ENCODE data around the gene CX3CR1.

The CX3CR1 gene

GRCh38 chr3:39249453-39250115 lies 30.3 kb downstream of the CX3CR1 start:
- no peak for DNase-seq
- TF ChIP-seq CTCF (IDR thresholded peaks at IDR 0.05; ENCODE audit: low read depth, low read length, missing control alignments) = no peak
- H3K27me3 ChIP-seq (replicated peaks) = no peaks in the 10 kb centered on the region
- H3K4me3 ChIP-seq (ENCODE audit: low read depth, low read length) = no peak overlapping the region
- H3K27ac ChIP-seq = no peak overlapping the region
- in situ Hi-C loops (cut with HindIII; ENCODE audit: low pct_ligation_motif_present, low sequenced_read_pairs) = no loop called here
- H3K36me3 ChIP-seq (replicated peaks) = no peaks in the 10 kb centered on the region

- in situ Hi-C loops (cut with HindIII; ENCODE audit: low pct_ligation_motif_present, low sequenced_read_pairs) = no loop called here
Measured at GRCh38 chr3:39241561-39241960, 38.3 kb downstream of the CX3CR1 start.

GRCh38 chr3:39237027-39237426 lies 42.8 kb downstream of the CX3CR1 start:
- Histone ChIP-seq H3K4me3 (ENCODE audit: low read depth, low read length) (no peak overlapping the region), H3K27me3 (replicated peaks) (peaks cover 1% of the 10 kb centered on the region), H3K27ac (no peak overlapping the region), H3K36me3 (replicated peaks) (no peaks in the 10 kb centered on the region)
- TF ChIP-seq CTCF (IDR thresholded peaks at IDR 0.05; ENCODE audit: low read depth, low read length, missing control alignments) = no peak
- in situ Hi-C loops (cut with HindIII; ENCODE audit: low pct_ligation_motif_present, low sequenced_read_pairs) = no loop called here
- no peak for DNase-seq

More at GRCh38 chr3:39241561-39241960, 38.3 kb downstream of the CX3CR1 start:
- no peak for TF ChIP-seq CTCF (IDR thresholded peaks at IDR 0.05; ENCODE audit: low read depth, low read length, missing control alignments)
- DNase-seq = no peak
- Histone ChIP-seq H3K36me3 (replicated peaks) (no peaks in the 10 kb centered on the region), H3K4me3 (ENCODE audit: low read depth, low read length) (no peak overlapping the region), H3K27ac (no peak overlapping the region), H3K27me3 (replicated peaks) (no peaks in the 10 kb centered on the region)

GRCh38 chr3:39234651-39235050 lies 45.2 kb downstream of the CX3CR1 start:
- Histone ChIP-seq H3K27ac (no peak overlapping the region), H3K4me3 (ENCODE audit: low read depth, low read length) (no peak overlapping the region), H3K27me3 (replicated peaks) (peaks cover 1% of the 10 kb centered on the region), H3K36me3 (replicated peaks) (no peaks in the 10 kb centered on the region)
- DNase-seq = no peak
- TF ChIP-seq CTCF (IDR thresholded peaks at IDR 0.05; ENCODE audit: low read depth, low read length, missing control alignments) = no peak
- in situ Hi-C loops (cut with HindIII; ENCODE audit: low pct_ligation_motif_present, low sequenced_read_pairs) = no loop called here

- peaks cover 1% of the 10 kb centered on the region for H3K27me3 ChIP-seq (replicated peaks)
- no peak for DNase-seq
- no peaks in the 10 kb centered on the region for H3K36me3 ChIP-seq (replicated peaks)
- in situ Hi-C loops (cut with HindIII; ENCODE audit: low pct_ligation_motif_present, low sequenced_read_pairs) = no loop called here
- no peak overlapping the region for H3K27ac ChIP-seq
- no peak for TF ChIP-seq CTCF (IDR thresholded peaks at IDR 0.05; ENCODE audit: low read depth, low read length, missing control alignments)
- H3K4me3 ChIP-seq (ENCODE audit: low read depth, low read length) = no peak overlapping the region
Measured at GRCh38 chr3:39232859-39233258, 47.0 kb downstream of the CX3CR1 start.

GRCh38 chr3:39230453-39230852 lies 49.4 kb downstream of the CX3CR1 start:
- peaks cover 1% of the 10 kb centered on the region for H3K27me3 ChIP-seq (replicated peaks)
- in situ Hi-C loops (cut with HindIII; ENCODE audit: low pct_ligation_motif_present, low sequenced_read_pairs) = no loop called here
- no peak overlapping the region for H3K27ac ChIP-seq
- H3K4me3 ChIP-seq (ENCODE audit: low read depth, low read length) = no peak overlapping the region
- TF ChIP-seq CTCF (IDR thresholded peaks at IDR 0.05; ENCODE audit: low read depth, low read length, missing control alignments) = no peak
- no peak for DNase-seq
- H3K36me3 ChIP-seq (replicated peaks) = no peaks in the 10 kb centered on the region
